Uterus (tissue), 4 donors: Measurements from ENCODE around the gene KRTAP5-3. TPM values are rescaled to one million over a fixed set of nuclear protein-coding genes. Genes with fewer than 3 reads are reported as not detected.
A peak's percentile ranks its signal among the peaks of the same experiment; 100 is the strongest.

Experiments used
- DNase-seq, 2 donors: peaks; one replicate each; pipeline ENCODE4 v3.0.0-alpha.2; 2019 to 2020
- H3K27ac ChIP-seq, 2 donors: fragments of 200-600 bp; sonication (generic); 1 replicate in 1 of 2; 2 replicates in 1 of 2; pipeline ENCODE4 v1.5.1; 2016 to 2018
- H3K27me3 ChIP-seq, 2 donors: fragments of 200-600 bp; sonication (generic); one replicate each; pipeline ENCODE4 v1.5.1; 2018 to 2019; ENCODE audit warnings: control low read depth in 1 of 2
- H3K36me3 ChIP-seq, 2 donors: fragments of 200-600 bp; sonication (generic); one replicate each; pipeline ENCODE4 v1.5.1; 2019; ENCODE audit warnings: control low read depth in 1 of 2
- H3K4me1 ChIP-seq, 2 donors: fragments of 200-600 bp; sonication (generic); one replicate each; pipeline ENCODE4 v1.5.1; 2018 to 2019; ENCODE audit warnings: control low read depth in 1 of 2
- H3K4me3 ChIP-seq, 2 donors: fragments of 200-600 bp; sonication (generic); 1 replicate in 1 of 2; 2 replicates in 1 of 2; pipeline ENCODE4 v1.5.1; 2018 to 2019; ENCODE audit warnings: mild to moderate bottlenecking in 1 of 2
- H3K9me3 ChIP-seq, 2 donors: fragments of 200-600 bp; sonication (generic); one replicate each; pipeline ENCODE4 v1.5.1; 2019; ENCODE audit warnings: control low read depth in 1 of 2
- POLR2A ChIP-seq, 2 donors: fragments of 450-650 bp; IDR thresholded peaks; one replicate each; pipeline ENCODE4 v1.6.1; 2016; ENCODE audit warnings: antibody characterized with exemption in 2 of 2, mild to moderate bottlenecking in 1 of 2, moderate library complexity in 1 of 2
- intact Hi-C: fragments of 100-400 bp; cut with DNase I; formaldehyde crosslinking; loops from one replicate; pipeline ENCODE4 v1.15.1; 2023; ENCODE audit warnings: low total_unique reads
- total RNA-seq, 4 donors: library from RNA; depleted of rRNA in 3 of 4; stranded (reverse); fragments of >200 nt in 3 of 4; gene quantifications; one replicate each; pipeline versions ENCODE4 v1.1.0 to v1.2.4, GENCODE V29; 2014 to 2023
- TF ChIP-seq, protein P1 (sequence below), 4 experiments: fragments of 200-600 bp in 2 of 4; fragments of 450-650 bp in 2 of 4; sonication (generic) in 2 of 4; IDR thresholded peaks; one replicate each; pipeline ENCODE4 v1.5.1; 2016 to 2019; ENCODE audit warnings: antibody characterized with exemption in 4 of 4, mild to moderate bottlenecking in 2 of 4, moderate library complexity in 1 of 4
- donor health status: DM: yes; HTN: yes; CAD: no.

KRTAP5-3 gene, protein sequence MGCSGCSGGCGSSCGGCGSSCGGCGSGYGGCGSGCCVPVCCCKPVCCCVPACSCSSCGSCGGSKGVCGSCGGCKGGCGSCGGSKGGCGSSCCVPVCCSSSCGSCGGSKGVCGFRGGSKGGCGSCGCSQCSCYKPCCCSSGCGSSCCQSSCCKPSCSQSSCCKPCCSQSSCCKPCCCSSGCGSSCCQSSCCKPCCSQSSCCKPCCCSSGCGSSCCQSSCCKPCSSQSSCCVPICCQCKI
- not detected for total RNA-seq

DNA sequence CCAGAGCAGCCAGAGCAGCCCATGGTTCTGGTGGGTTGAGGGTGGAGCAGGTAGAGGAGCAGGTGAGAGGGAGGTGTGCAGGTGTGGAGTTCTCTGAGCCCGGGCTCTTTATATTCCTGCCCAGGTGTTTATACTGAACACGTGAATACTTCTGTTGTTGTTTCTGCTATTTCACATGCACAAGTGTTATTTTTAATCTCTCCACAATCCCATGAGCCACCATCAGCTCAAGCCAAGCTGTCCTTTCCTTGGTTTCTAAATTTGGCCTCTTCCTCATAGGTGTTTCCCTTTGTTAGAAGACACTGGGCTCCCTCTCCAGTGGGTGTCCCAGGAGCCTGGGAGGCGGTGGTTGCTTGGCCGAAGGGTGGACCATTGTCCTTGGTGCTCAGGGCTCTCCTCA, at the start of gene KRTAP5-3:
TSS of gene KRTAP5-3 (minus strand) at position 101 of the 400 bp plus-strand sequence. CDS start at position 23, 78 bp downstream.
- intact Hi-C loops, result no loop called here
- H3K36me3 ChIP-seq, result no peaks in the 10 kb centered on the region
- no peak within 1 kb of the TSS for H3K4me3 ChIP-seq
- H3K9me3 ChIP-seq, result no peaks in the 10 kb centered on the region
- DNase-seq, result no peak
- no peak for TF ChIP-seq POLR2A (IDR thresholded peaks at IDR 0.05)
- TF ChIP-seq, protein P1, sequence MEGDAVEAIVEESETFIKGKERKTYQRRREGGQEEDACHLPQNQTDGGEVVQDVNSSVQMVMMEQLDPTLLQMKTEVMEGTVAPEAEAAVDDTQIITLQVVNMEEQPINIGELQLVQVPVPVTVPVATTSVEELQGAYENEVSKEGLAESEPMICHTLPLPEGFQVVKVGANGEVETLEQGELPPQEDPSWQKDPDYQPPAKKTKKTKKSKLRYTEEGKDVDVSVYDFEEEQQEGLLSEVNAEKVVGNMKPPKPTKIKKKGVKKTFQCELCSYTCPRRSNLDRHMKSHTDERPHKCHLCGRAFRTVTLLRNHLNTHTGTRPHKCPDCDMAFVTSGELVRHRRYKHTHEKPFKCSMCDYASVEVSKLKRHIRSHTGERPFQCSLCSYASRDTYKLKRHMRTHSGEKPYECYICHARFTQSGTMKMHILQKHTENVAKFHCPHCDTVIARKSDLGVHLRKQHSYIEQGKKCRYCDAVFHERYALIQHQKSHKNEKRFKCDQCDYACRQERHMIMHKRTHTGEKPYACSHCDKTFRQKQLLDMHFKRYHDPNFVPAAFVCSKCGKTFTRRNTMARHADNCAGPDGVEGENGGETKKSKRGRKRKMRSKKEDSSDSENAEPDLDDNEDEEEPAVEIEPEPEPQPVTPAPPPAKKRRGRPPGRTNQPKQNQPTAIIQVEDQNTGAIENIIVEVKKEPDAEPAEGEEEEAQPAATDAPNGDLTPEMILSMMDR (IDR thresholded peaks at IDR 0.05), result no peak
- H3K4me1 ChIP-seq, result no peaks in the 10 kb centered on the region
- no peak within 1 kb of the TSS for H3K27ac ChIP-seq
- no peaks in the 10 kb centered on the region for H3K27me3 ChIP-seq

DNA sequence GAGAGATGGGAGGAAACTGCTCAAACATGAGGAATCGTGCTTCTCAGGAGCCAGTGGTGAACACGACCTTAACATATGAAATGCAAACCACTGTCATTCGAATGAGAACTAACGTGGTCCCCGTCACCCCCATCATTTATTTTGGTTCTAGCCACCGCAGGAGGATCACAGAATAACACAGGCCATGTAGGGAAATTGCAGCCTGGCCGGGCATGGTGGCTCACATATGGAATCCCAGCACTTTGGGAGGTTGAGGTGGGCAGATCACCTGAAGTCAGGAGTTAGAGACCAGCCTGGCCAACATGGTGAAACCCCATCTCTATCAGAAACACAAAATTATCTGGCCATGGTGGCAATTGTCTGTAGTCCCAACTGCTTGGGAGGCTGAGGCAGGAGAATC, 48.4 kb upstream of the KRTAP5-3 start:
- no peaks in the 10 kb centered on the region for H3K27me3 ChIP-seq
- H3K36me3 ChIP-seq, result no peaks in the 10 kb centered on the region
- no peak overlapping the region for H3K27ac ChIP-seq
- H3K4me1 ChIP-seq, result no peaks in the 10 kb centered on the region
- no peak overlapping the region for H3K4me3 ChIP-seq
- DNase-seq, result no peak
- no peaks in the 10 kb centered on the region for H3K9me3 ChIP-seq
- intact Hi-C loops, result no loop called here
- no peak for TF ChIP-seq POLR2A (IDR thresholded peaks at IDR 0.05)
- TF ChIP-seq, protein P1 (IDR thresholded peaks at IDR 0.05), result no peak

- H3K27ac ChIP-seq, result no peak overlapping the region
- no peaks in the 10 kb centered on the region for H3K27me3 ChIP-seq
- no peaks in the 10 kb centered on the region for H3K36me3 ChIP-seq
- no peaks in the 10 kb centered on the region for H3K9me3 ChIP-seq
- no peaks in the 10 kb centered on the region for H3K4me1 ChIP-seq
- DNase-seq, result peak in 1 of 2 donors; percentile 6
- intact Hi-C loops, result no loop called here
- no peak overlapping the region for H3K4me3 ChIP-seq
- TF ChIP-seq, protein P1 (IDR thresholded peaks at IDR 0.05), result no peak
- TF ChIP-seq POLR2A (IDR thresholded peaks at IDR 0.05), result no peak
Measured at GRCh38 chr11:1656061-1656441, 47.8 kb upstream of the KRTAP5-3 start.

DNA sequence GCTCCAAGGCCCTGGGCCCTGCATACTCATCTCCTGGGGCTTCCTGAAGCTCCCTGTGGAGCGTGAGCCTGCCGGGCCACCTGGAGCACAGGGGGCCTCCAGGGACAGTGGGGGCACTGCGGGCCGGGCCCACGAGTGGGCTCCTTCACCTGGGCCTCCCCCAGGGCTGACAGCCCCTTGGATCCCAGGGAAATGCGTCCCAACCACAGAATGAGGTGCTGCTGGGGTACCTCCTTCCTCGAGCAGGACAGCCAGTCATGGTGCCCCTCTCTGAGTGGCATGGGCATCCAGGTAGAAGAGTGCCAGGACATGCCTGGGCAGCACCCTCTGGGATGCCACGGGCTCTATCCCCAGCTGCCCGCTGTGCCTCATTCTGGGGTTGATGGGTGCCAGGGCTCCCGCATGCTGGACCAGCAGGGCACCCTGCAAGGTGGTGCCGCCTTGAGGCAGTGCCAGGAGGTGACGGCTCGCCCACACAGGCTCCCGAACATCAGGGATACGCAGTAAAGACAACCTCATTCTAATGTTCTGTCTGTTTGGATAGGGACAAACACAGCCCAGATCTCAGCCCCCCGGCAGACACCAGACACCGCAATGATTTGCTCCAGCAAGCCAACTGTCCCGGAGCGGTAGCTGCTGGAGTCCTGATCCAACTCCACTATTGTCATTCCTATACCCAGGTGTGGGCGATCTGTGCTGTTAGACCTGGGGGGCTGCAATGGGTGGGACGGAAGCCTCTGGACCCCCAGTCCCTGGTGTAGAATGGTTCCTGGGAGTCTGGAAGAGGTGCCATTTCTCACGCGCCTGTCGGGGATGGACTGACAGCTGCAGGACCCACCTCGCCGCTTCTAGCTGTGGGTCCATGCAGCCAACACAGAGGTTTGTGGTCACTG, 47.2 kb upstream of the KRTAP5-3 start:
- no peaks in the 10 kb centered on the region for H3K36me3 ChIP-seq
- TF ChIP-seq, protein P1 (IDR thresholded peaks at IDR 0.05), result no peak
- no peak for TF ChIP-seq POLR2A (IDR thresholded peaks at IDR 0.05)
- no peak overlapping the region for H3K27ac ChIP-seq
- no peak overlapping the region for H3K4me3 ChIP-seq
- intact Hi-C loops, result no loop called here
- H3K4me1 ChIP-seq, result no peaks in the 10 kb centered on the region
- H3K9me3 ChIP-seq, result no peaks in the 10 kb centered on the region
- DNase-seq, result peak in 1 of 2 donors; percentile 10
- no peaks in the 10 kb centered on the region for H3K27me3 ChIP-seq
